ENCODE measurements around the gene INHBA. TPM values are rescaled to one million over a fixed set of nuclear protein-coding genes. Genes with fewer than 3 reads are reported as not detected.

The INHBA gene
- total RNA-seq, 1 experiment from 2014 or later = 17.3 TPM

DNA sequence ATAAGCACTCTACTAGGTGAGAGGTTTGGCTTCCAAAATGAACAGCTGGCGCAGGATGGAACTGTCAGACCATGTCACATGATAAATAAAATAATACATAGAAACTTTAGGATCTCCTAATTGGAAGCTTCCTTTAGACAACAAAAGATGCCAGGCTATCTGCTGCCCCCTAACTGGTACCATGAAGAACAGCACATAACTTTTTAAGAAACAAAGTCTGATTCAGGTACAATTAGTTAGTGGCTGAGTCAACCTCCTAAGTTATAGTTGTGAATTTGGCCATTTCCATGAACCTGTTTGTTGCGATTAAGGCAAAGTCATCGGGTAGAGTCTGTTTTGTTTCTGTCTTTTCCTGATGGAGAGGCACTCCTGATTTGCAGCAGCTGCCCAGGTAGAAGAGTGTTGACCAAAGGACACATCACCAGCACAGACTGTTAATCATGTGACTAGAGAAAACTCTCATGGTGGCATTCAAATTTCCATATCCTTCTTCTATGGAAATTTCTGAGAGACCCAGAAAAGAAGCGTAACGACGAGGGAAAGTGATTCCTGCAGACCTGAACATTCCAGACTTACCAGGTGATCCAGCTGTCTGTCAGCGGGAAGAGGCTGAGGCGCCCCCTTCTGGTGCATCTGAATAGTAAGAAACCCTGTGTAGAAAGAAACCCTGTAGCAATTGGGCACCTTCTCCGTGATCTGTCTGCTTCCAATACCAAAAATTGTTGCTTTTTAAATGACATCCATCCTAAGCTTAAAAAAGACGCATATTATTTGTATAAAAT, 8.6 kb upstream of the INHBA start:
- TF ChIP-seq, protein P1, sequence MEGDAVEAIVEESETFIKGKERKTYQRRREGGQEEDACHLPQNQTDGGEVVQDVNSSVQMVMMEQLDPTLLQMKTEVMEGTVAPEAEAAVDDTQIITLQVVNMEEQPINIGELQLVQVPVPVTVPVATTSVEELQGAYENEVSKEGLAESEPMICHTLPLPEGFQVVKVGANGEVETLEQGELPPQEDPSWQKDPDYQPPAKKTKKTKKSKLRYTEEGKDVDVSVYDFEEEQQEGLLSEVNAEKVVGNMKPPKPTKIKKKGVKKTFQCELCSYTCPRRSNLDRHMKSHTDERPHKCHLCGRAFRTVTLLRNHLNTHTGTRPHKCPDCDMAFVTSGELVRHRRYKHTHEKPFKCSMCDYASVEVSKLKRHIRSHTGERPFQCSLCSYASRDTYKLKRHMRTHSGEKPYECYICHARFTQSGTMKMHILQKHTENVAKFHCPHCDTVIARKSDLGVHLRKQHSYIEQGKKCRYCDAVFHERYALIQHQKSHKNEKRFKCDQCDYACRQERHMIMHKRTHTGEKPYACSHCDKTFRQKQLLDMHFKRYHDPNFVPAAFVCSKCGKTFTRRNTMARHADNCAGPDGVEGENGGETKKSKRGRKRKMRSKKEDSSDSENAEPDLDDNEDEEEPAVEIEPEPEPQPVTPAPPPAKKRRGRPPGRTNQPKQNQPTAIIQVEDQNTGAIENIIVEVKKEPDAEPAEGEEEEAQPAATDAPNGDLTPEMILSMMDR (conservative IDR thresholded peaks at IDR 0.05) = peak; percentile 57
- TF ChIP-seq EZH2 (IDR thresholded peaks at IDR 0.05; ENCODE audit: low read depth) = no peak
- no peak overlapping the region for H3K4me2 ChIP-seq
- H3K9me3 ChIP-seq (ENCODE audit: insufficient read depth, low read depth) = no peaks in the 10 kb centered on the region; the same call in 1 of the 2 replicates
- no peak overlapping the region for H3K4me3 ChIP-seq
- H3K9me2 ChIP-seq (ENCODE audit: insufficient read depth) = no peaks in the 10 kb centered on the region
- H3F3A ChIP-seq (ENCODE audit: insufficient read depth, low read depth) = no peaks in the 10 kb centered on the region
- peak in 1 of 2 experiments; percentile 8 for DNase-seq
- H3K27ac ChIP-seq = no peak overlapping the region
- H3K36me3 ChIP-seq (ENCODE audit: low read depth) = no peaks in the 10 kb centered on the region
- ChIA-PET POLR2A (ENCODE audit: unreplicated experiment) (interaction anchor here (0.7 kb wide), 1 partner anchor 729 kb away, joined by 5 read pairs; no protein-coding TSS in a partner anchor), CTCF (no interaction called here)
- H3K79me2 ChIP-seq (ENCODE audit: low read depth) = no peaks in the 10 kb centered on the region
- no peaks in the 10 kb centered on the region for H3K4me1 ChIP-seq (replicated peaks; ENCODE audit: insufficient read depth)
- BruUV-seq (replicated peaks) = no TSS peak
- intact Hi-C loops (cut with micrococcal nuclease; ENCODE audit: unreplicated experiment) = no loop called here
- no peaks in the 10 kb centered on the region for H3K27me3 ChIP-seq (ENCODE audit: insufficient read depth, low read depth)
- no peaks in the 10 kb centered on the region for H4K20me1 ChIP-seq (ENCODE audit: insufficient read depth)
- H2AFZ ChIP-seq = no peak overlapping the region

DNA sequence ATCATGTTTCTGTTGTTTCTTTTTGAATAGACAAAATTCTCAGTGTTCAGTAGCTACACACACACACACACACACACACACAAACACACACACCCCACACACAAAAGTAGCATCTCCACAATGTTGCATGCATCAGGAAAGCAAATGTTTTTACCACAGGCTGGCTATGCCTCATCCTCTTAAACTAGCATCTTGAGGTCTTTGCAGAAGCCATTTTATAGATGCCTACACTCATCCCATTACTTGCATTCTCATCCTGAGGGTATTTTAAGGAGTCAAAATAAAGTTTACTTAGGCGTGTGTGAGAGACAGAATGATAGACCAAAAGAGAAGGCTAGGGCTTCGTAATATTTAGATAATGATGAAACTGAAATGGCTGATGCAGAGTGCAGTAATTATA, 7.9 kb upstream of the INHBA start:
- Histone ChIP-seq H3F3A (ENCODE audit: insufficient read depth, low read depth) (no peaks in the 10 kb centered on the region), H3K9me3 (ENCODE audit: insufficient read depth, low read depth) (no peaks in the 10 kb centered on the region; the same call in 1 of the 2 replicates), H3K27me3 (ENCODE audit: insufficient read depth, low read depth) (no peaks in the 10 kb centered on the region), H3K4me3 (no peak overlapping the region), H3K27ac (no peak overlapping the region), H3K9me2 (ENCODE audit: insufficient read depth) (no peaks in the 10 kb centered on the region), H3K4me1 (replicated peaks; ENCODE audit: insufficient read depth) (no peaks in the 10 kb centered on the region), H3K79me2 (ENCODE audit: low read depth) (no peaks in the 10 kb centered on the region), H4K20me1 (ENCODE audit: insufficient read depth) (no peaks in the 10 kb centered on the region), H2AFZ (no peak overlapping the region), H3K4me2 (no peak overlapping the region), H3K36me3 (ENCODE audit: low read depth) (no peaks in the 10 kb centered on the region)
- ChIA-PET POLR2A (ENCODE audit: unreplicated experiment) (interaction anchor here (0.6 to 0.7 kb wide), 2 partner anchors 319 to 728 kb away, joined by 3 to 5 read pairs; no protein-coding TSS in a partner anchor), CTCF (interaction anchor here (0.7 kb wide), 2 partner anchors 230 to 1110 kb away, joined by 4 to 5 read pairs; no protein-coding TSS in a partner anchor)
- TF ChIP-seq, protein P1 (conservative IDR thresholded peaks at IDR 0.05) = no peak
- TF ChIP-seq EZH2 (IDR thresholded peaks at IDR 0.05; ENCODE audit: low read depth) = no peak
- DNase-seq = no peak
- intact Hi-C loops (cut with micrococcal nuclease; ENCODE audit: unreplicated experiment) = no loop called here
- no TSS peak for BruUV-seq (replicated peaks)

GRCh38 chr7:41709621-41710020, 6.7 kb upstream of the INHBA start:
- no TSS peak for BruUV-seq (replicated peaks)
- DNase-seq = no peak
- Histone ChIP-seq H3K27me3 (ENCODE audit: insufficient read depth, low read depth) (no peaks in the 10 kb centered on the region), H4K20me1 (ENCODE audit: insufficient read depth) (no peaks in the 10 kb centered on the region), H2AFZ (no peak overlapping the region), H3K9me3 (ENCODE audit: insufficient read depth, low read depth) (no peaks in the 10 kb centered on the region; the same call in 1 of the 2 replicates), H3K36me3 (ENCODE audit: low read depth) (no peaks in the 10 kb centered on the region), H3K27ac (no peak overlapping the region), H3F3A (ENCODE audit: insufficient read depth, low read depth) (no peaks in the 10 kb centered on the region), H3K4me3 (no peak overlapping the region), H3K9me2 (ENCODE audit: insufficient read depth) (no peaks in the 10 kb centered on the region), H3K4me2 (no peak overlapping the region), H3K4me1 (replicated peaks; ENCODE audit: insufficient read depth) (peaks cover 3% of the 10 kb centered on the region), H3K79me2 (ENCODE audit: low read depth) (no peaks in the 10 kb centered on the region)
- ChIA-PET CTCF (no interaction called here), POLR2A (ENCODE audit: unreplicated experiment) (interaction anchor here (0.5 kb wide), 1 partner anchor 1220 kb away, joined by 3 read pairs; no protein-coding TSS in a partner anchor)
- no peak for TF ChIP-seq EZH2 (IDR thresholded peaks at IDR 0.05; ENCODE audit: low read depth)
- TF ChIP-seq, protein P1 (conservative IDR thresholded peaks at IDR 0.05) = no peak
- intact Hi-C loops (cut with micrococcal nuclease; ENCODE audit: unreplicated experiment) = loop anchor here (5.0 to 10.0 kb wide), 3 partner anchors 977 to 1475 kb away; no protein-coding TSS in a partner anchor

Data from PC-9 (cell line).